Muscle of leg (tissue), 11 donors: ENCODE results near the gene PCDHGA9. TPM values are rescaled to one million over a fixed set of nuclear protein-coding genes. Genes with fewer than 3 reads are reported as not detected.
A peak's percentile ranks its signal among the peaks of the same experiment; 100 is the strongest.
"Not testable (repeated sequence)": the region's sequence is repeated elsewhere in the genome, so short reads cannot be mapped to it uniquely, and the experiment has no call there.

Experiments used
- DNase-seq: peaks from one replicate; pipeline ENCODE4 v3.0.0; 2013
- H3K27ac ChIP-seq: one replicate; pipeline ENCODE4 v1.5.1; 2013; ENCODE audit warnings: mild to moderate bottlenecking, low read length, control low read depth
- H3K27me3 ChIP-seq: one replicate; pipeline ENCODE4 v1.6.1; 2013; ENCODE audit warnings: low read length; ENCODE audit not compliant: control insufficient read depth, insufficient read depth
- H3K36me3 ChIP-seq: one replicate; pipeline ENCODE4 v1.6.1; 2013; ENCODE audit warnings: low read length; ENCODE audit not compliant: control insufficient read depth, insufficient read depth
- H3K4me1 ChIP-seq: one replicate; pipeline ENCODE4 v1.6.1; 2013; ENCODE audit warnings: low read length; ENCODE audit not compliant: control insufficient read depth, insufficient read depth
- H3K4me3 ChIP-seq: one replicate; pipeline ENCODE4 v1.5.1; 2013; ENCODE audit warnings: low read length, control low read depth
- H3K9me3 ChIP-seq: replicated peaks from 2 replicates; pipeline ENCODE4 v1.6.1; 2013; ENCODE audit warnings: low read depth, low read length; ENCODE audit not compliant: control insufficient read depth
- WGBS: methylation state at CpG from one replicate; pipeline ENCODE4 v1.1.5; 2013; ENCODE audit warnings: missing lambda C conversion rate; ENCODE audit not compliant: insufficient coverage; 5-methylcytosine and 5-hydroxymethylcytosine counted together
- polyA plus RNA-seq, 8 donors: library from polyadenylated mRNA; unstranded; fragments of 120-200 nt; gene quantifications; one replicate each; pipeline versions ENCODE4 v1.2.1 to v1.2.3, GENCODE V29; 2013; ENCODE audit warnings: inconsistent platforms in 1 of 8, low replicate concordance in 1 of 8; ENCODE audit not compliant: insufficient read length in 8 of 8, insufficient read depth in 1 of 8
- total RNA-seq: library from RNA; stranded (reverse); fragments of 120-200 nt; gene quantifications from one replicate; pipeline ENCODE4 v1.2.4, GENCODE V29; 2013

The PCDHGA9 gene
- total and polyA plus RNA-seq, 9 donors, result 3.0 to 4.7 (median 4.0) TPM

DNA sequence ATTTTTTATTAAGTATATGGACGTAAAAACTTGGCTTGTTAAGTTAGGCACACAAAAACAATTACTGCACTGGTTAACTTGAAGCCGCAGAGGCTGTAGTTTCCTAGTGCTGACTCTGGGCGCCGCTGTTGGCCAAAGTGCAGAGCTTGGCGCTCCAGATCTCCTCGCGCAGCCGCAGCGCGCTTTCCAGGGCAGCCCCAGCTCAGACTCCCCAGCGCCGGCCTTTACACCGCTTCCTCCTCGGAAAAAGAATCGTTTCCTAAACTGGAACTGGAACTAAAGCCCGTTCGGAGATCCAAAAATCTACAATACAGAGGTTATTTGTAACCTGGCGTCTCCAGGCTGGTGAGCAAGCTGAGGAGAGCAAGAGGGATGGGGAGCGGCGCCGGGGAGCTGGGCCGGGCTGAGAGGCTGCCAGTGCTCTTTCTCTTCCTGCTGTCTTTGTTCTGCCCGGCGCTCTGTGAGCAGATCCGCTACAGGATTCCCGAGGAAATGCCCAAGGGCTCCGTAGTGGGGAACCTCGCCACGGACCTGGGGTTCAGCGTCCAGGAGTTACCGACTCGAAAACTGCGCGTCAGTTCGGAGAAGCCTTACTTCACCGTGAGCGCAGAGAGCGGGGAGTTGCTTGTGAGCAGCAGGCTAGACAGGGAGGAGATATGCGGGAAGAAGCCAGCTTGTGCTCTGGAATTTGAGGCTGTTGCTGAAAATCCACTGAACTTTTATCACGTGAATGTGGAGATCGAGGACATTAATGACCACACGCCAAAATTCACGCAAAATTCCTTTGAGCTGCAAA lies 4.6 kb upstream of the PCDHGA9 start, which contains the start of gene PCDHGB5:
TSS of gene PCDHGB5 (plus strand) at position 192 of the 796 bp plus-strand sequence. CDS start at position 373, 181 bp downstream.
- H3K27ac ChIP-seq, DNase-seq, H3K4me1 ChIP-seq, H3K36me3 ChIP-seq, H3K4me3 ChIP-seq: not testable (repeated sequence)
- WGBS, result 2% methylated on average over 9 of the region's 43 CpGs
- Histone ChIP-seq H3K27me3 (peaks cover 18% of the 10 kb centered on the region), H3K9me3 (peaks cover 75% of the 10 kb centered on the region)

DNA sequence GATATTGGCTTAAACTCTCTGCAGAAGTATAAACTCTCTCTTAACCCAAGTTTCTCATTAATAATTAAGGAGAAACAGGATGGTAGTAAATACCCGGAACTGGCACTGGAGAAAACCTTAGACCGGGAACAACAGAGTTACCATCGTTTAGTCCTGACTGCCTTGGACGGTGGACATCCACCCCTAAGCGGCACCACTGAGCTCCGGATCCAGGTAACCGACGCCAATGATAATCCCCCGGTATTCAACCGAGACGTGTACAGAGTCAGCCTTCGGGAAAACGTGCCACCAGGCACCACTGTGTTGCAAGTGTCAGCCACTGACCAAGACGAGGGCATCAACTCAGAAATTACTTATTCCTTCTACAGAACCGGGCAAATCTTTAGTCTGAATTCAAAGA lies 4.0 kb upstream of the PCDHGA9 start:
- no peak overlapping the region for H3K27ac ChIP-seq
- WGBS, result 24% methylated on average over 13 of the region's 15 CpGs
- peaks cover 75% of the 10 kb centered on the region for H3K9me3 ChIP-seq
- no peaks in the 10 kb centered on the region for H3K36me3 ChIP-seq
- H3K4me3 ChIP-seq, result no peak overlapping the region
- DNase-seq, result no peak
- H3K4me1 ChIP-seq, result no peaks in the 10 kb centered on the region
- H3K27me3 ChIP-seq, result peaks cover 17% of the 10 kb centered on the region

DNA sequence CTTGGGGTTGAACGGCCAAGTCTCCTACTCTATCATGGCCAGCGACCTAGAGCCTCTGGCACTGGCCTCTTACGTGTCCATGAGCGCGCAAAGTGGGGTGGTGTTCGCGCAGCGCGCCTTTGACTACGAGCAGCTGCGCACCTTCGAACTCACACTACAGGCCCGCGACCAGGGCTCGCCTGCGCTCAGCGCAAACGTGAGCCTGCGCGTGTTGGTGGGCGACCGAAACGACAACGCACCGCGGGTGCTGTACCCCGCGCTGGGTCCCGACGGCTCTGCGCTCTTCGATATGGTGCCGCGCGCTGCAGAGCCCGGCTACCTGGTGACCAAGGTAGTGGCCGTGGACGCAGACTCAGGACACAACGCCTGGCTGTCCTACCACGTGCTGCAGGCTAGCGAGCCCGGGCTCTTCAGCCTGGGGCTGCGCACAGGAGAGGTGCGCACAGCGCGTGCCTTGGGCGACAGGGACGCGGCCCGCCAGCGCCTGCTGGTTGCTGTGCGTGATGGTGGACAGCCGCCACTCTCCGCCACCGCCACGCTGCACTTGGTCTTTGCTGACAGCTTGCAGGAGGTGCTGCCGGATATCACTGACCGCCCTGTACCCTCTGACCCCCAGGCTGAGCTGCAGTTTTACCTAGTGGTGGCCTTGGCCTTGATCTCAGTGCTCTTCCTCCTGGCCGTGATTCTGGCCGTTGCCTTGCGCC lies 2.9 kb upstream of the PCDHGA9 start:
- Histone ChIP-seq H3K27me3 (peaks cover 17% of the 10 kb centered on the region), H3K36me3 (no peaks in the 10 kb centered on the region), H3K4me3 (no peak overlapping the region), H3K9me3 (peaks cover 76% of the 10 kb centered on the region), H3K27ac (no peak overlapping the region), H3K4me1 (no peaks in the 10 kb centered on the region)
- WGBS, result 26% methylated on average over 61 of the region's 61 CpGs
- DNase-seq, result no peak

DNA sequence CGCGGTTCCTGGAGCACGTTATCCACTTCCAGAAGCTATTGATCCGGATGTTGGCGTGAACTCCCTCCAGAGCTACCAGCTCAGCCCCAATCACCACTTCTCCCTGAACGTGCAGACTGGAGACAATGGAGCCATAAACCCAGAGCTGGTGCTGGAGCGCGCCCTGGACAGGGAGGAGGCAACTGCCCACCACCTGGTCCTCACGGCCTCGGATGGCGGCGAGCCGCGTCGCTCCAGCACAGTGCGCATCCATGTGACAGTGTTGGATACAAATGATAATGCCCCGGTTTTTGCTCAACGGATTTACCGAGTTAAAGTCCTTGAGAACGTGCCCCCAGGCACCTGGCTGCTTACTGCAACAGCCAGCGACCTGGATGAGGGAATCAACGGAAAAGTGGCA lies 809 bp downstream of the PCDHGA9 start:
- peaks cover 89% of the 10 kb centered on the region for H3K9me3 ChIP-seq
- no peaks in the 10 kb centered on the region for H3K36me3 ChIP-seq
- peaks cover 24% of the 10 kb centered on the region for H3K27me3 ChIP-seq
- WGBS, result 26% methylated on average over 20 of the region's 22 CpGs
- H3K4me1 ChIP-seq, result no peaks in the 10 kb centered on the region
- DNase-seq, result no peak
- H3K4me3 ChIP-seq, result no peak overlapping the region
- no peak overlapping the region for H3K27ac ChIP-seq

DNA sequence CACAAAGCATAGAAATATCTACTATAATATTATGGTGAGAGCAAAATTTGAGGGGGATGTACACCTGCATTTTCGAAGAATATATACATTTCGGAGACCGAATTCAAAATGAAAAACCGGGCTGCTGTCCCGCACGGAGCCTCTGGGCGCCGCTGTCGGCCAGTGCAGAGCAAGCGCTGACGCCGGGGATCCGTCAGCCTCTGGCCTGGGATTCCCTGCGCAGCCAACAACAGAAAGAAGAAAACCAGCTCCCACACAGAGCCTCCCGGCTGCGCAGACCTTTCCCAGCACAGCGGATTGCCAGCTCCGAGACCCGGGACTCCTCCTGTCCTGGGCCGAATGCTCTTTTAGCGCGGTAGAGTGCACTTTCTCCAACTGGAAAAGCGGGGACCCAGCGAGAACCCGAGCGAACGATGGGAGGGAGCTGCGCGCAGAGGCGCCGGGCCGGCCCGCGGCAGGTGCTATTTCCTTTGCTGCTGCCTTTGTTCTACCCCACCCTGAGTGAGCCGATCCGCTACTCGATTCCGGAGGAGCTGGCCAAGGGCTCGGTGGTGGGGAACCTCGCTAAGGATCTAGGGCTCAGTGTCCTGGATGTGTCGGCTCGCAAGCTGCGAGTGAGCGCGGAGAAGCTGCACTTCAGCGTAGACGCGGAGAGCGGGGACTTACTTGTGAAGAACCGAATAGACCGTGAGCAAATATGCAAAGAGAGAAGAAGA lies 5.4 kb downstream of the PCDHGA9 start, which contains the start of gene PCDHGB6:
TSS of gene PCDHGB6 (plus strand) at position 232 of the 716 bp plus-strand sequence. CDS start at position 414, 182 bp downstream.
- H3K27ac ChIP-seq, H3K4me1 ChIP-seq, H3K36me3 ChIP-seq: not testable (repeated sequence)
- H3K9me3 ChIP-seq, result peaks cover 86% of the 10 kb centered on the region
- peak; percentile 45 for DNase-seq
- H3K4me3 ChIP-seq, result peak within 1 kb of the TSS; percentile 27
- H3K27me3 ChIP-seq, result peaks cover 21% of the 10 kb centered on the region
- WGBS, result 10% methylated on average over 19 of the region's 51 CpGs

DNA sequence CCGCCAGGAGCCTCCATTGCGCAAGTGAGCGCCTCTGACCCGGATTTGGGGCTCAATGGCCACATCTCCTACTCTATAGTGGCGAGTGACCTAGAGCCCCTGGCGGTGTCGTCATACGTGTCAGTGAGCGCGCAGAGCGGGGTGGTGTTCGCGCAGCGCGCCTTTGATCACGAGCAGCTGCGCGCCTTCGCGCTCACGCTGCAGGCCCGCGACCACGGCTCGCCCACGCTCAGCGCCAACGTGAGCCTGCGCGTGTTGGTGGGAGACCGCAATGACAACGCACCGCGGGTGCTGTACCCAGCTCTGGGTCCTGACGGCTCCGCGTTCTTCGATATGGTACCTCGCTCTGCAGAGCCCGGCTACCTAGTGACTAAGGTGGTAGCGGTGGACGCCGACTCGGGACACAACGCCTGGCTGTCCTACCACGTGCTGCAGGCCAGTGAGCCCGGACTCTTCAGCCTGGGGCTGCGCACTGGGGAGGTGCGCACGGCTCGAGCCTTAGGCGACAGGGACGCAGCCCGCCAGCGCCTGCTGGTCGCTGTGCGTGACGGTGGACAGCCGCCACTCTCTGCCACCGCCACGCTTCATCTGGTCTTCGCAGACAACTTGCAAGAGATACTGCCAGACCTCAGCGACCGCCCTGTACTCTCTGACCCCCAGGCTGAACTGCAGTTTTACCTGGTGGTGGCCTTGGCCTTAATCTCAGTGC lies 7.2 kb downstream of the PCDHGA9 start:
- Histone ChIP-seq H3K36me3 (no peaks in the 10 kb centered on the region), H3K4me1 (no peaks in the 10 kb centered on the region), H3K27me3 (peaks cover 27% of the 10 kb centered on the region), H3K4me3 (no peak overlapping the region), H3K9me3 (peaks cover 87% of the 10 kb centered on the region), H3K27ac (no peak overlapping the region)
- WGBS, result 16% methylated on average over 64 of the region's 64 CpGs
- DNase-seq, result no peak

DNA sequence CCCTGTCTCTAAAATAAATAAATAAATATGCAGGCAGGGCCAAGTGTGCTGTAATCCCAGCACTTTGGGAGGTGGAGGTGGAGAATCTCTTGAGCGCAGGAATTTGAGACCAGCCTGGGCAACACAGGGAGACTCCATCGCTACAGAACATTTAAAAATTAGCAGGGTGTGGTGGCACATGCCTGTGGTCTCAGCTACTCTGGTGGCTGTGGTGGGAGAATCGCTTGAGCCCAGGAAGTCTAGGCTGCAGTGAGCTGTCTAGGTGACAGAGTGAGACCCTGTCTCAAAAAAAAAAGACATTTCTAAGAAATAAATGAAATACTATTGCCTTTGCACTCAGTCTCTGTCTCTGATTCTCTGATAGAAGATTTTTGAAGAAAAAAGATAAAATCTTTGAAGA lies 9.0 kb downstream of the PCDHGA9 start:
- Histone ChIP-seq H3K4me3 (no peak overlapping the region), H3K4me1 (no peaks in the 10 kb centered on the region), H3K27me3 (peaks cover 24% of the 10 kb centered on the region), H3K9me3 (peaks cover 82% of the 10 kb centered on the region), H3K36me3 (no peaks in the 10 kb centered on the region), H3K27ac (no peak overlapping the region)
- 46% methylated on average over 3 of the region's 3 CpGs for WGBS
- DNase-seq, result no peak

DNA sequence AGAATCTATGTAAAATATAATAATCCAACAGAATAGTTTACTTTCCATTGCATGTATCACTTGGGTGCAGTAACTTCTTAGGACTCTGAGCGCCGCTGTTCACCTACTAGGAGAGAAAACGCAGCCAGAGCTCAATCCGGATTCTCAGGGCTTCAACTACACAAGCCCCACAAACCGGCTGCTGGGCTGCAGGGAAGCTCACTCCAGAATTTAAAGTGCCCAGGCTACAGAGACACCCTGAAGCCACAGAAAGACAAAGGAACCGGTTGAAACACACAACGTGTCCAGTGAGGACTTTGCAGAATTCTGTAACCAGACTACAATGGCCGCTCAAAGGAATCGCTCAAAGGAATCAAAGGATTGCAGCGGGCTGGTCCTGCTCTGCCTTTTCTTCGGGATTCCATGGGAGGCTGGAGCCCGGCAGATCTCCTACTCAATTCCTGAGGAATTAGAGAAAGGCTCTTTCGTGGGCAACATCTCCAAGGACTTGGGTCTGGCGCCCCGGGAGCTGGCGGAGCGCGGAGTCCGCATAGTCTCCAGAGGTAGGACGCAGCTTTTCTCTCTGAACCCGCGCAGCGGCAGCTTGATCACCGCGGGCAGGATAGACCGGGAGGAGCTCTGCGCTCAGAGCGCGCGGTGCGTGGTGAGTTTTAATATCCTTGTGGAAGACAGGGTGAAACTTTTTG lies 10.4 kb downstream of the PCDHGA9 start, which contains the start of gene PCDHGA10:
TSS of gene PCDHGA10 (plus strand) at position 134 of the 686 bp plus-strand sequence. CDS start at position 323, 189 bp downstream.
- Histone ChIP-seq H3K9me3 (peaks cover 76% of the 10 kb centered on the region), H3K4me1 (peaks cover 2% of the 10 kb centered on the region), H3K4me3 (peak within 1 kb of the TSS; percentile 19), H3K36me3 (no peaks in the 10 kb centered on the region), H3K27ac (no peak within 1 kb of the TSS), H3K27me3 (peaks cover 21% of the 10 kb centered on the region)
- peak; percentile 38 for DNase-seq
- 12% methylated on average over 23 of the region's 31 CpGs for WGBS

DNA sequence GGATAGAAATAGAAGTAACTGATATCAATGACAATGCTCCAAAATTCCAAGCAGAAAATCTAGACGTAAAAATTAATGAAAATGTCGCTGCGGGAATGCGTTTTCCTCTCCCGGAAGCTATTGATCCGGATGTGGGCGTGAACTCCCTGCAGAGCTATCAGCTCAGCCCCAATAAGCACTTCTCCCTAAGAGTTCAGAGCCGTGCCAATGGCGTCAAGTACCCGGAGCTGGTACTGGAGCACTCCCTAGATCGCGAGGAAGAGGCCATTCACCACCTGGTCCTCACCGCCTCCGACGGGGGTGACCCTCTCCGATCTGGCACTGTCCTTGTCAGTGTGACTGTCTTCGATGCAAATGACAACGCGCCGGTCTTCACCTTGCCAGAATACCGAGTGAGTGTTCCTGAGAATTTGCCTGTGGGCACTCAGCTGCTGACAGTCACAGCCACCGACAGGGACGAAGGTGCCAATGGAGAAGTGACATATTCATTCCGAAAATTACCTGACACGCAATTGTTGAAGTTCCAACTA lies 11.0 kb downstream of the PCDHGA9 start:
- DNase-seq, result no peak
- Histone ChIP-seq H3K4me3 (peak overlapping the region; percentile 19), H3K9me3 (peaks cover 76% of the 10 kb centered on the region), H3K36me3 (no peaks in the 10 kb centered on the region), H3K27ac (no peak overlapping the region), H3K4me1 (peaks cover 2% of the 10 kb centered on the region), H3K27me3 (peaks cover 18% of the 10 kb centered on the region)
- WGBS, result 13% methylated on average over 20 of the region's 25 CpGs
